NK-92 (cell line): ENCODE measurements around the gene FMO4.
"Not testable (repeated sequence)": the region's sequence is repeated elsewhere in the genome, so short reads cannot be mapped to it uniquely, and the experiment has no call there.

Experiments
- DNase-seq: peaks from one replicate; lab custom pipeline; 2025; ENCODE audit not compliant: unreplicated experiment; lab: John Stamatoyannopoulos, UW

The FMO4 gene

GRCh38 chr1:171381866-171382210, 67.9 kb downstream of the FMO4 start:
- DNase-seq: no peak

DNA sequence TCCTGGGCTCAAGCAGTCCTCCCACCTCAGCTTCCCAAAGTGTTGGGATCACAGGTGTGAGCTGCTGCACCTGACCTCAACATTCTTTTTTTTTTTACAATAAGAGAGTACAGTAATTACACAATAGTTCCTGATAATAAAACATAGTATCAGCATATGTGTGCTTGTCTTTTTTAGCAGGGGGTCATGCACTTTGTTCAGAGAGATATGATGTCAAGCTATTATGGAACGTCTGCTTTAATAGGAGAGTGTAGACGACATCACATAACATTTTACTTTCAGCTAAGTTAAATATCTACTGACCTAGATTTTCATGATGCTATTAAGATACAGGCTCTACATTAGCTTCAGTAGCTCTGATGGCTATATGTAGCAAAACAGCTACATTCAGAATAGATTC, 70.5 kb downstream of the FMO4 start:
- DNase-seq: no peak

DNA sequence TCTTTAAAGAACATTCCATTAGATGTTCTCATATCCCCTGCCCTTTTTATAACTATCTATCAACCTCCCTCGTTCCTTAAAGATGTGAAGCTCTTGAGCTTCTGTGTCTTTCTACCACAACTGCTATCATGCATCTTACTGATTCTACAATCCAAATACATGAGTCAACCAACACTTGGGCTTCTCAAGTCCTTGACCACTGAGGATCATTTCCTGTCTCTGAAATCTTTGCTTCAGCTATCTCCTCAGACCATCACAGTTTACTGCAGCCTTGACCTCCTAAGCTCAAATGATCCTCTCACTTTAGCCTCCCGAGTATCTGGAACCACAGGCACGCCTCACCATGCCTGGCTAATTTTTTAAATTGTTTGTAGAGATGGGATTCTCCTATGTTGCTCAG, 75.2 kb downstream of the FMO4 start:
- DNase-seq: no peak

DNA sequence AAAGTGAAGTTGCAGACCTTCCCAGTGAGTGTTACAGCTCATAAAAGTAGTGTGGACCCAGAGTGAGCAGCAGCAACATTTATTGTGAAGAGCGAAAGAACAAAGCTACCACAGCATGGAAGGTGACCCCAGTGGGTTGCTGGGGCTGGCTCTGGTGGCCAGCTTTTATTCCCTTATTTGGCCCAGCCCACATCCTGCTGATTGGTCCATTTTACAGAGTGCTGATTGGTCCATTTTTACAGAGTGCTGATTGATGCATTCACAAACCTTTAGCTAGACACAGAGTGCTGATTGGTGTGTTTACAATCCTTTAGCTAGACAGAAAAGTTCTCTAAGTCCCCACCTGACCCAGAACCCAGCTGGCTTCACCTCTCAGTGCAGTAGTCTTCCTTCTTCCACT, 76.8 kb downstream of the FMO4 start:
- not testable (repeated sequence) for DNase-seq
